Tibial nerve (tissue), 4 donors: ENCODE results near the gene CENPF.

Experiments
- EP300 ChIP-seq, 2 donors: sonication (generic); formaldehyde crosslinking; IDR thresholded peaks; one replicate each; pipeline ENCODE4 v1.6.1; 2017; ENCODE audit warnings: antibody characterized with exemption in 2 of 2, mild to moderate bottlenecking in 1 of 2
- POLR2A ChIP-seq, 2 donors: fragments of 450-650 bp; IDR thresholded peaks; one replicate each; pipeline ENCODE4 v1.6.1; 2017; ENCODE audit warnings: antibody characterized with exemption in 2 of 2, mild to moderate bottlenecking in 2 of 2, moderate library complexity in 2 of 2
- TF ChIP-seq, protein P1 (sequence below), 5 experiments: fragments of 200-600 bp in 3 of 5; fragments of 450-650 bp in 2 of 5; sonication (generic) in 3 of 5; IDR thresholded peaks; one replicate each; pipeline ENCODE4 v1.5.1; 2016 to 2019; ENCODE audit warnings: antibody characterized with exemption in 5 of 5, mild to moderate bottlenecking in 3 of 5, moderate library complexity in 2 of 5

- TF ChIP-seq, protein P1, sequence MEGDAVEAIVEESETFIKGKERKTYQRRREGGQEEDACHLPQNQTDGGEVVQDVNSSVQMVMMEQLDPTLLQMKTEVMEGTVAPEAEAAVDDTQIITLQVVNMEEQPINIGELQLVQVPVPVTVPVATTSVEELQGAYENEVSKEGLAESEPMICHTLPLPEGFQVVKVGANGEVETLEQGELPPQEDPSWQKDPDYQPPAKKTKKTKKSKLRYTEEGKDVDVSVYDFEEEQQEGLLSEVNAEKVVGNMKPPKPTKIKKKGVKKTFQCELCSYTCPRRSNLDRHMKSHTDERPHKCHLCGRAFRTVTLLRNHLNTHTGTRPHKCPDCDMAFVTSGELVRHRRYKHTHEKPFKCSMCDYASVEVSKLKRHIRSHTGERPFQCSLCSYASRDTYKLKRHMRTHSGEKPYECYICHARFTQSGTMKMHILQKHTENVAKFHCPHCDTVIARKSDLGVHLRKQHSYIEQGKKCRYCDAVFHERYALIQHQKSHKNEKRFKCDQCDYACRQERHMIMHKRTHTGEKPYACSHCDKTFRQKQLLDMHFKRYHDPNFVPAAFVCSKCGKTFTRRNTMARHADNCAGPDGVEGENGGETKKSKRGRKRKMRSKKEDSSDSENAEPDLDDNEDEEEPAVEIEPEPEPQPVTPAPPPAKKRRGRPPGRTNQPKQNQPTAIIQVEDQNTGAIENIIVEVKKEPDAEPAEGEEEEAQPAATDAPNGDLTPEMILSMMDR (IDR thresholded peaks at IDR 0.05): no peak
- TF ChIP-seq POLR2A (IDR thresholded peaks at IDR 0.05) (no peak), EP300 (IDR thresholded peaks at IDR 0.05) (no peak)
Measured at GRCh38 chr1:214670098-214670497, 67.1 kb downstream of the CENPF start.
